Uterus (tissue), 2 donors: Measurements from ENCODE around the gene SFMBT2.

Experiments
- CTCF ChIP-seq, 4 experiments: fragments of 200-600 bp in 2 of 4; fragments of 450-650 bp in 2 of 4; sonication (generic) in 2 of 4; IDR thresholded peaks; one replicate each; pipeline ENCODE4 v1.5.1; 2016 to 2019; ENCODE audit warnings: antibody characterized with exemption in 4 of 4, mild to moderate bottlenecking in 2 of 4, moderate library complexity in 1 of 4
- POLR2A ChIP-seq, 2 donors: fragments of 450-650 bp; IDR thresholded peaks; one replicate each; pipeline ENCODE4 v1.6.1; 2016; ENCODE audit warnings: antibody characterized with exemption in 2 of 2, mild to moderate bottlenecking in 1 of 2, moderate library complexity in 1 of 2

GRCh38 chr10:7234109-7234508, 176.7 kb downstream of the SFMBT2 start:
- TF ChIP-seq CTCF (IDR thresholded peaks at IDR 0.05), result no peak
- TF ChIP-seq POLR2A (IDR thresholded peaks at IDR 0.05), result no peak
